KG1 (cell line): Measurements from ENCODE around the gene AGPAT1.
"Not testable (repeated sequence)": the region's sequence is repeated elsewhere in the genome, so short reads cannot be mapped to it uniquely, and the experiment has no call there.

ENCODE experiments used
- DNase-seq: peaks from one replicate; lab custom pipeline; 2025; lab: John Stamatoyannopoulos, UW

AGPAT1 gene

DNA sequence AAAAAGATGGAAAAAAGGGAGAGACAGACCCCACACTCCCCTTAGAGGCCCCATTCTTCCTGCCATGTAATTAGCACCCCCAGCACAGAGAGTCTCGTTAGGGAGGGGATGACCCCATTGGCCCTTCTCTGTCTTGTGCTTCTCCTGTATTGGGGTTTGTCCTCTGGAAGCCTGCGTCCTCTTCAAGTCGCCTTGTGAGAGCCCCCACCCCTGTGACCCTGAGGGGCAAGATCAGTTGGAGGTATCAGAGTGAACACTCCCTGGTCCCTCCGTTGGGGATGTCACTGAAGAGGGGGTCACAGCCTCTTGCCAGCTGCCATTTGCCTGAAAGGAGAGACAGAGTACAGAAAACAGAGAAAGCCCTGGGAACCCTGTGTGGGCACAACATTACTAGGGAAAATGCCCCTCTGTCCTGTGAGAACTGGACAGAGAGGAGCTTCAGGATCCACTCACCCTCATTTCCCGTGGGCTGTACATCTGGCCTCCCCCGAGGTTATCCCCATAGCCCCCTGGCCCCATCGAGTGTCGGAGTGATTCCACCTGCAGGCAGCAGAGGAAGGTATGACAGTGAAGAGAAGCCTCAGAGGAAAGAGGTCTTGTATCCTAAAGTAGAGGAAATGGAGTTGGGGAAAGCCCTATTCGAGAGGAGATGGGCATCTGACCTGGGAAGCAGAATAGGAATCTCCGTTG lies 10.4 kb upstream of the AGPAT1 start:
- not testable (repeated sequence) for DNase-seq

DNA sequence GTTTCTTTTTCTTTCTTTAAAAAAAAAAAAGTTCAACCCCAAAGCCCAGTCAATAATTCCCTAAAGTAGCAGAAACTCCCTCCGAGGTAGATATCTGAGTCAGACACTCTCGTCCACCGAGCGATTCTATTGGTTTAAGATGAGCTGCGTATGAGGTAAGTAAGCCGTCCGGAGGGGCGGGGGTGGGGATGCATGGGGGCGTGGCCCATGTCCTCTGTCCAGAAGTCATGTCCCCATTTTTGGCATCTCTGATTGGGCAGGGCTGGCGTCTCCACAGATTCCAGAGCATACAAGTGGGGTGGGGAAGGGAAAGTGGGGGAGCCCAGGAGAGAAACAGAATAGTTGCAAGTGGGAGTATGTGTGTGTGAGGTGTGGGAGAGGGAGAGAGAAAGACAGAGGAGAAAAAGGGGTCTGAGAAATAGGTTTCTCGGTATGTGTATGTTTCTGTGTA lies 9.8 kb upstream of the AGPAT1 start:
- not testable (repeated sequence) for DNase-seq

- no peak for DNase-seq
These were observed 8.3 kb upstream of the AGPAT1 start, which contains the start of gene AGER for GRCh38 chr6:32184084-32184640. Gene AGER (minus strand): TSS chr6:32184253. CDS start chr6:32184222, 31 bp downstream.

DNA sequence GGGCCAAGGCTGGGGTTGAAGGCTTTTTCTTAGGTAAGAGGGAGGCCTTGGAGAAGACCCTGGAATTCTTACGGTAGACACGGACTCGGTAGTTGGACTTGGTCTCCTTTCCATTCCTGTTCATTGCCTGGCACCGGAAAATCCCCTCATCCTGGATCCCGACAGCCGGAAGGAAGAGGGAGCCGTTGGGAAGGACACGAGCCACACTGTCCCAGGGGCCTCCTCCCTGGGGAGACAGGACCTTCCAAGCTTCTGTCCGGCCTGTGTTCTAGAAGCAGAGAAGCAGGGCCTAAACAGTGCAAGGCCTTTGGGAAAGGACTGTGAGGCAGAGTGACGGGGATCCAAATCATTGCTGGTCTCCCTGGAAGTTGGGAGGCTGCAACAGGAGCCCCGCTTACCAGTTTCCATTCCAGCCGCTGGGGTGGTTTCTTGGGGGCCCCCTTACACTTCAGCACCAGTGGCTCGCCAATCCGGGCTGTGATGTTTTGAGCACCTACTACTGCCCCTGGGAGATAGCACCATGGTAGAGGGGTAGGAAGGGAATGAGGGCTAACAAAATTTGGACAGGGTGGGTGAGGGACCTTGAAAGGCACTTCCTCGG lies 7.7 kb upstream of the AGPAT1 start:
- no peak for DNase-seq

DNA sequence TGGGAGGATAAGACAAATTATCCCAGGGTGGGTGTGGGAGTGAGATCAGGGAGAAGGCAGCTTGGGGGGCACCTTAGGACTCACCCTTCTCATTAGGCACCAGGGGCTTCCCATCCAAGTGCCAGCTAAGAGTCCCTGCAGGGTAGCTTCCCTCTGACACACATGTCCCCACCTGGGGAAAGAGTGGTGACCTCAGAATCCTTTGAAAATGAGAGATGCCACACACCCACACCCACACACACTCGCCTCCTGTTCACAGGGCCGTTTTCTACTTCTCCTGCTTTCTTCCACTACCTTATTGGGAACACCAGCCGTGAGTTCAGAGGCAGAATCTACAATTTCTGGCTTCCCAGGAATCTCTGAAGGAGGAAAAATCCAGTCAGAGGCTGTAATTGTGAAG lies 7.1 kb upstream of the AGPAT1 start:
- DNase-seq = no peak

GRCh38 chr6:32182555-32182981 lies 6.7 kb upstream of the AGPAT1 start:
- no peak for DNase-seq

DNA sequence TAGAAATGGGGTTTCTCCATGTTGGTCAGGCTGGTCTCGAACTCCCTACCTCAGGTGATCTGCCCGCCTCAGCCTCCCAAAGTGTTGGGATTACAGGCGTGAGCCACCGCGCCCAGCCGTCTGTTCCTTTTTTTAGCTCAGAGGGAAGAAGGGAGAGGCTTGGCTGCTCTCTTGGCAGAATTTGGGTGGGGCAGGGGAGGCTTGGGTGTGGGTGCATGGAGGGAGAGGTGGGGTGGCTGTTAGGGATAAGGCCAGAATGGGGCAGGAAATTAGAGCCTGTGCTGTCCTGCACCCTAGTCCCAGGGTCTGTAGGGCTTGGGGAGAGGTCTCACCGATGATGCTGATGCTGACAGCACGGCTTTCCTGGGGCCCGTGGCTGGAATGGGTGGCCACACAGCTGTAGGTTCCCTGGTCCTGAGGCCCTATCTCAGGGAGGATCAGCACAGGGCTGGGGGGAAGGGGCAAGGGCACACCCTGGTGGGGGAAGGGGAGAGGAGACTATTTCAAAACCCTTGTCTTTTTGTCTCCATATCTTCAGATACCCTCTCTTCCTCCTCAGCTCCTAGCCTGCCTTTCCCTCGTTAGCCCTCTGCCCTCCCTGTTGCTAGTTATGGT lies 6.1 kb upstream of the AGPAT1 start:
- DNase-seq = no peak

- DNase-seq = no peak
These were observed 5.3 kb upstream of the AGPAT1 start for GRCh38 chr6:32181148-32181702.

DNA sequence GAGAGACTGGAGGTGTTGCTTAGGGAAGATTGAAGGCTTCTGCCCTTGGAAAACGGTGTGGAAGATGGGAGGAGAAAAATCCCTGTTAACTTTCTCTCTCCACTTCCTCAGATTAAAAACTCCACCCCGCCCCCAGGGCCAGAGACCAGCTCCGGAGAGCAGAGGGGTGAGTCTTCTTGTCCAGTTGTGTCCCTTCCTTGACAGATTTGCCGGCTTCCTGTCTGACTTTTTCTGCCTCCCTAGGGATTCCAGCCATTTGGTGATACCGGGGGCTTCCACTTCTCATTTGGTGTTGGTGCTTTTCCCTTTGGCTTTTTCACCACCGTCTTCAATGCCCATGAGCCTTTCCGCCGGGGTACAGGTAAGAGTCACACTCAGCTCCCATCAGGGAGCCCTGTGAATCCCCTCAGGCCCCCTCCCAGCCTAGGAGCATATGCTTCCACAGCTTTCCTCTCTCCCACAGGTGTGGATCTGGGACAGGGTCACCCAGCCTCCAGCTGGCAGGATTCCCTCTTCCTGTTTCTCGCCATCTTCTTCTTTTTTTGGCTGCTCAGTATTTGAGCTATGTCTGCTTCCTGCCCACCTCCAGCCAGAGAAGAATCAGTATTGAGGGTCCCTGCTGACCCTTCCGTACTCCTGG lies 4.0 kb upstream of the AGPAT1 start:
- DNase-seq = no peak

DNA sequence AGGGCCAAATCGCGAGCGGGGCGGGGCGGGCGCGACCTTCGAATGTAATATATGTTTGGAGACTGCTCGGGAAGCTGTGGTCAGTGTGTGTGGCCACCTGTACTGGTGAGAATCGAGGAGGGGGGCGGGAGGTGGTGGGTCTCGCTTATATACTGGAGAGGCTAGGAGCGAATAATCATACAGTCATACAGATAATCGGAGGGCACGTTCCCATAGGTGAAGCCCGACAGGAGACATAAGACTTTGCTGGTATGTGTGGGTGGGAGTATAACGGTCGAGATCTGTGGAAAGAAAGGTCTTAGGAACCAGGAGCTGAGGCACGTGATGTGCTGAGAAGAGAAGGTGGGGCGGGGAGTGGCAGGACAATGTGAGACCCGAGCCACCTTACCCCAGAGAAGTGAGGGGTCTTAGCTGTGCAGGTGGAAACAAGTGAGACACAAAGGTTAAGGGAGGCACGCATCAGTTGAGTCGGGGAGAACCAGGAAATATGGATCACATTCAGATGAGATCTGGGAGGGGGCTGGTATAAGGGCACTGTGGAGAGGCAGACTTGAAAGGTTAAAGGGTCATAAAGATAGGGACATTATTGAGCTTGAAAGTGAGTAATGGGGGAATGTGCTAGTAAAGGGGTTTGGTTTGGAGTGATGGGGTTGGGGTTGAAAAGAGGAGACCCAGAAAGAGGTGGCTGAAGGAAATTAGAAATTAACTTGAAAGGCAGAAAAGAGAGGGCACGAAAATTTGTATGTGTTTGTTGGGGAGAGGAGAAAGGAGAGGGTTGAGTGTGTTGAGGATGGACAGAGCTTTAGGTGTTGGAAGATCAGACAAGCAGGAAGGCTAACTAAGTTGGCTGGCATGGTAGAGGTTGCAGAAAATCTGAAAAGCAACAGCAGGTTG lies 2.9 kb upstream of the AGPAT1 start:
- DNase-seq = no peak

GRCh38 chr6:32177788-32178546 lies 2.1 kb upstream of the AGPAT1 start, which contains the start of gene RNF5:
Gene RNF5 (plus strand): TSS chr6:32178405. CDS start chr6:32178512, 107 bp downstream.
- peak; percentile 99 for DNase-seq

- DNase-seq = peak; percentile 77
These were observed 1.4 kb upstream of the AGPAT1 start for GRCh38 chr6:32177183-32177787.

- no peak for DNase-seq
These were observed 745 bp upstream of the AGPAT1 start for GRCh38 chr6:32176476-32177182.

GRCh38 chr6:32175322-32175710 lies 568 bp downstream of the AGPAT1 start:
- no peak for DNase-seq

- DNase-seq = no peak
These were observed 1.5 kb downstream of the AGPAT1 start for GRCh38 chr6:32174416-32174815.

DNA sequence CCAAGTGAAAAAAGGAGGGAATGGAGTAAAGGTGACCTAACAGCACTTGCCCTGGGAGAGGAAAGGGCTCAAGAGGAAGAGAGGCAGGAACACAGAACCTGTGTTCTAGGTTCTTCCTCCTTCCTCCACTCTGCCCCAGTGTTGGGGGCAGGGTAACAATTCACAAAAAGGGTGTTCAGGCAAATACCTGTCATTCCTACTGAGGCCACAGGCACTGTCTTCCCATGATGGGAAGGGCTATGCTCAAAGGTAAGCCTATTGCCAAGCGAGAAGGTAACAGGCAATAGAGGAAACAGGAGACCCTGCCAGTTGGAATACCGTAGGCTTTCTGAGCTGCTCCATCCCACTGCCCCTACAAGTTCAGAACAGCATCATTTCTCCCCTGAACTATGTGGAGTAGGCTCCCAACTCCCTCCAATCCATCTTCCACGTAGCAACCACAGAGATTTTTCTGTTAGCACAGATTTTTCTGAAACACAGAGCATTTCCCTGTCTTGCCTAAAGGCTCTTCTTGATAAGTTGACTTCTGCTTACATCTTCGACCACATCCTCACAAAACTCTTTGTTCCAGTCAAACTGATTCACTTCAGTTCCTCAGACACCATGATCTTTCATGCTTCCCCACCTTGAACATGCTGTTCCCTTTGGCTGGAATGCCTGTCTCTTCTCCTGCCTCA lies 2.7 kb downstream of the AGPAT1 start:
- no peak for DNase-seq

GRCh38 chr6:32171234-32171633 lies 4.7 kb downstream of the AGPAT1 start:
- no peak for DNase-seq

- DNase-seq = no peak
These were observed 5.6 kb downstream of the AGPAT1 start for GRCh38 chr6:32170294-32170693.
